Epithelial cell of esophagus (primary cell): ENCODE data around the gene CCDC3.

Source experiments
- DNase-seq: peaks from one replicate; pipeline ENCODE4 v3.0.0; 2010; ENCODE audit warnings: low read depth
- H3K4me3 ChIP-seq: 2 replicates; pipeline ENCODE4 v1.5.1; 2011; ENCODE audit warnings: mild to moderate bottlenecking, low read length, control low read depth
- CTCF ChIP-seq: IDR thresholded peaks from 2 replicates; pipeline ENCODE4 v1.5.1; 2011; ENCODE audit warnings: low read depth, mild to moderate bottlenecking, low read length, control low read depth, inconsistent platforms; ENCODE audit not compliant: insufficient read depth; ENCODE audit errors: missing control alignments

Gene CCDC3

GRCh38 chr10:12888470-12888869 lies 113.0 kb downstream of the CCDC3 start:
- DNase-seq: no peak
- TF ChIP-seq CTCF: no peak
- no peak overlapping the region for H3K4me3 ChIP-seq

- no peak for TF ChIP-seq CTCF
- no peak overlapping the region for H3K4me3 ChIP-seq
- no peak for DNase-seq
Observed at GRCh38 chr10:12887780-12888179, 113.7 kb downstream of the CCDC3 start.

- no peak for TF ChIP-seq CTCF
- no peak overlapping the region for H3K4me3 ChIP-seq
- DNase-seq: no peak
Observed at GRCh38 chr10:12884851-12885250, 116.7 kb downstream of the CCDC3 start.

GRCh38 chr10:12880423-12880822 lies 121.1 kb downstream of the CCDC3 start:
- no peak for TF ChIP-seq CTCF

GRCh38 chr10:12877150-12877549 lies 124.4 kb downstream of the CCDC3 start:
- no peak overlapping the region for H3K4me3 ChIP-seq
- DNase-seq: no peak
- no peak for TF ChIP-seq CTCF

More at GRCh38 chr10:12880423-12880822, 121.1 kb downstream of the CCDC3 start:
- DNase-seq: no peak
- H3K4me3 ChIP-seq: no peak overlapping the region

GRCh38 chr10:12876266-12876665 lies 125.2 kb downstream of the CCDC3 start:
- DNase-seq: no peak
- no peak for TF ChIP-seq CTCF
- no peak overlapping the region for H3K4me3 ChIP-seq

- TF ChIP-seq CTCF: no peak
- H3K4me3 ChIP-seq: no peak overlapping the region
- no peak for DNase-seq
Observed at GRCh38 chr10:12875100-12875499, 126.4 kb downstream of the CCDC3 start.
